H1 (cell line): ENCODE data around the gene USP51. TPM values are rescaled to one million over a fixed set of nuclear protein-coding genes. Genes with fewer than 3 reads are reported as not detected.

Source experiments
- CTCF ChIA-PET: fragments of 300-600 bp; sonication (Branson Sonifier 250); formaldehyde crosslinking; loops from one replicate; lab custom pipeline; 2021; ENCODE audit not compliant: partially characterized antibody; lab: Charles Lee
- POLR2A ChIA-PET: fragments of 300-600 bp; sonication (Branson Sonifier 250); formaldehyde crosslinking; loops from one replicate; lab custom pipeline; 2021; ENCODE audit warnings: inconsistent platforms; ENCODE audit not compliant: partially characterized antibody; lab: Charles Lee
- DNase-seq, 2 experiments: peaks; one replicate each; pipeline versions ENCODE4 v3.0.0 to v3.0.0-alpha.2; 2010 to 2022; ENCODE audit warnings: low spot score in 2 of 2, low read depth in 1 of 2, mixed read lengths in 1 of 2
- FAIRE-seq: peaks from 2 replicates; lab custom pipeline; 2011; peaks lifted over from hg19 to GRCh38; lab: Jason Lieb, UNC
- H2AFZ ChIP-seq: 2 replicates; pipeline ENCODE4 v1.8.1; 2012; ENCODE audit warnings: low read length, inconsistent platforms
- H2AK5ac ChIP-seq: 2 replicates; pipeline ENCODE4 v1.6.1; 2013; ENCODE audit warnings: low read depth, low read length
- H2BK120ac ChIP-seq: replicated peaks from 2 replicates; pipeline ENCODE3; 2013; ENCODE audit warnings: low read depth, low read length, inconsistent platforms
- H2BK12ac ChIP-seq: 2 replicates; pipeline ENCODE4 v1.6.1; 2013; ENCODE audit warnings: low read depth, low read length
- H2BK15ac ChIP-seq: 2 replicates; pipeline ENCODE4 v1.6.1; 2013; ENCODE audit warnings: low read length
- H2BK20ac ChIP-seq: 2 replicates; pipeline ENCODE4 v1.6.1; 2013; ENCODE audit warnings: low read length
- H2BK5ac ChIP-seq: 2 replicates; pipeline ENCODE4 v1.6.1; 2013; ENCODE audit warnings: low read depth, low read length
- H3K14ac ChIP-seq: 2 replicates; pipeline ENCODE4 v1.6.1; 2013; ENCODE audit warnings: inconsistent platforms; ENCODE audit not compliant: insufficient read length
- H3K18ac ChIP-seq: 2 replicates; pipeline ENCODE4 v1.6.1; 2013; ENCODE audit warnings: low read length; ENCODE audit errors: extremely low read depth
- H3K23ac ChIP-seq: 2 replicates; pipeline ENCODE4 v1.6.1; 2013; ENCODE audit warnings: inconsistent platforms; ENCODE audit not compliant: insufficient read length
- H3K23me2 ChIP-seq: 2 replicates; pipeline ENCODE4 v1.6.1; 2013; ENCODE audit warnings: low read depth, low read length
- H3K27ac ChIP-seq: 2 replicates; pipeline ENCODE4 v1.6.1; 2011; ENCODE audit warnings: low read depth, low read length, inconsistent platforms
- H3K27me3 ChIP-seq, 4 experiments: replicated peaks in 1 of 4; 1 replicate in 1 of 4; 2 replicates in 3 of 4; pipeline versions ENCODE4 v1.6.1 to v1.8.1; 2011 to 2013; ENCODE audit warnings: low read length in 3 of 4, mild to moderate bottlenecking in 3 of 4, inconsistent platforms in 2 of 4, mixed read lengths in 2 of 4, moderate library complexity in 1 of 4; ENCODE audit not compliant: control insufficient read depth in 3 of 4, insufficient read depth in 3 of 4; ENCODE audit errors: extremely low read depth in 1 of 4
- H3K36me3 ChIP-seq, 4 experiments: 2 replicates each; pipeline versions ENCODE4 v1.6.1 to v1.8.1; 2011 to 2013; ENCODE audit warnings: mild to moderate bottlenecking in 4 of 4, low read length in 3 of 4, moderate library complexity in 2 of 4, control low read depth in 1 of 4, inconsistent platforms in 1 of 4; ENCODE audit not compliant: insufficient read depth in 4 of 4, control insufficient read depth in 2 of 4
- H3K4ac ChIP-seq: replicated peaks from 2 replicates; pipeline ENCODE3; 2013; ENCODE audit warnings: low read length, low read depth, mixed read lengths, inconsistent platforms; ENCODE audit not compliant: insufficient read length
- H3K4me1 ChIP-seq, 4 experiments: replicated peaks in 1 of 4; 1 replicate in 1 of 4; 2 replicates in 3 of 4; pipeline versions ENCODE4 v1.6.1 to v1.8.1; 2011 to 2013; ENCODE audit warnings: low read length in 3 of 4, inconsistent platforms in 2 of 4, mixed read lengths in 1 of 4; ENCODE audit not compliant: insufficient read depth in 4 of 4, control insufficient read depth in 3 of 4
- H3K4me2 ChIP-seq, 2 experiments: 2 replicates each; pipeline versions ENCODE4 v1.6.1 to v1.8.1; 2011 to 2013; ENCODE audit warnings: low read depth in 2 of 2, low read length in 2 of 2, control low read depth in 1 of 2, inconsistent platforms in 1 of 2, mild to moderate bottlenecking in 1 of 2; ENCODE audit not compliant: insufficient read depth in 1 of 2
- H3K4me3 ChIP-seq, 4 experiments: fragments of 200-600, 300-600 bp in 1 of 4; sonication (generic), shearing (Covaris generic), sonication (Bioruptor Twin) in 1 of 4; 2 replicates each; pipeline versions ENCODE4 v1.5.1 to v1.8.1; 2011 to 2016; ENCODE audit warnings: low read length in 4 of 4, low read depth in 3 of 4, control low read depth in 2 of 4, inconsistent platforms in 2 of 4, mild to moderate bottlenecking in 2 of 4, mixed read lengths in 1 of 4, moderate library complexity in 1 of 4; ENCODE audit not compliant: insufficient read depth in 2 of 4; ENCODE audit errors: extremely low read depth in 1 of 4
- H3K56ac ChIP-seq: replicated peaks from 2 replicates; pipeline ENCODE3; 2013; ENCODE audit warnings: low read depth, mild to moderate bottlenecking, mixed read lengths, low read length, inconsistent platforms; ENCODE audit not compliant: insufficient read length
- H3K79me1 ChIP-seq: 2 replicates; pipeline ENCODE4 v1.6.1; 2013; ENCODE audit warnings: low read depth, low read length, control low read depth
- H3K79me2 ChIP-seq, 2 experiments: 2 replicates each; pipeline versions ENCODE4 v1.6.1 to v1.8.1; 2012 to 2013; ENCODE audit warnings: low read length in 2 of 2, mild to moderate bottlenecking in 2 of 2, inconsistent platforms in 1 of 2; ENCODE audit not compliant: insufficient read depth in 2 of 2, control insufficient read depth in 1 of 2
- H3K9ac ChIP-seq, 4 experiments: replicated peaks in 1 of 4; 1 replicate in 1 of 4; 2 replicates in 3 of 4; pipeline versions ENCODE4 v1.6.1 to v1.8.1; 2011 to 2013; ENCODE audit warnings: low read depth in 3 of 4, low read length in 3 of 4, control low read depth in 2 of 4, mild to moderate bottlenecking in 2 of 4, moderate library complexity in 2 of 4, inconsistent platforms in 1 of 4; ENCODE audit errors: extremely low read depth in 1 of 4
- H3K9me3 ChIP-seq, 2 experiments: 2 replicates each; pipeline versions ENCODE4 v1.6.1 to v1.8.1; 2012 to 2013; ENCODE audit warnings: mild to moderate bottlenecking in 2 of 2, moderate library complexity in 2 of 2, control low read depth in 1 of 2, inconsistent platforms in 1 of 2, low read depth in 1 of 2, low read length in 1 of 2, mixed read lengths in 1 of 2; ENCODE audit not compliant: insufficient read depth in 2 of 2
- H4K20me1 ChIP-seq, 2 experiments: replicated peaks in 1 of 2; 2 replicates each; pipeline versions ENCODE3 to v1.8.1; 2011 to 2013; ENCODE audit warnings: inconsistent platforms in 2 of 2, low read length in 2 of 2, mild to moderate bottlenecking in 1 of 2; ENCODE audit not compliant: insufficient read depth in 2 of 2, control insufficient read depth in 1 of 2
- H4K5ac ChIP-seq: 2 replicates; pipeline ENCODE4 v1.6.1; 2013; ENCODE audit warnings: low read length, low read depth, mixed read lengths, inconsistent platforms; ENCODE audit not compliant: insufficient read length
- H4K8ac ChIP-seq: 2 replicates; pipeline ENCODE4 v1.8.0; 2013; ENCODE audit warnings: mild to moderate bottlenecking, moderate library complexity, low read length, inconsistent platforms; ENCODE audit not compliant: insufficient read depth; ENCODE audit errors: extremely low read depth
- H4K91ac ChIP-seq: replicated peaks from 2 replicates; pipeline ENCODE3; 2013; ENCODE audit warnings: low read length, mixed read lengths, inconsistent platforms; ENCODE audit not compliant: insufficient read length
- ASH2L ChIP-seq: fragments of 200-600, 300-600 bp; sonication (generic); IDR thresholded peaks from one replicate; pipeline ENCODE4 v1.7.1; 2017; ENCODE audit warnings: low read length
- CBX5 ChIP-seq: fragments of 300-800, 300-1000 bp; sonication (generic); IDR thresholded peaks from 2 replicates; pipeline ENCODE4 v1.7.1; 2016; ENCODE audit warnings: antibody characterized with exemption, low read length, low read depth
- CTCF ChIP-seq, 3 experiments: IDR thresholded peaks; 1 replicate in 2 of 3; 2 replicates in 1 of 3; pipeline versions ENCODE4 v1.5.1 to v1.6.1; 2011; ENCODE audit warnings: low read length in 3 of 3, mild to moderate bottlenecking in 3 of 3, inconsistent platforms in 2 of 3, low read depth in 1 of 3, moderate library complexity in 1 of 3; ENCODE audit not compliant: insufficient read depth in 1 of 3; ENCODE audit errors: control extremely low read depth in 1 of 3
- HDAC6 ChIP-seq: IDR thresholded peaks from one replicate; pipeline ENCODE4 v1.7.1; 2012; ENCODE audit warnings: low read depth, mild to moderate bottlenecking, inconsistent platforms, low read length, moderate library complexity
- PHF8 ChIP-seq: fragments of 200-600 bp; sonication (generic); conservative IDR thresholded peaks from 2 replicates; pipeline ENCODE4 v1.7.1; 2012; ENCODE audit warnings: low read depth, mild to moderate bottlenecking, inconsistent platforms, low read length, moderate library complexity
- SIN3A ChIP-seq, 2 experiments: IDR thresholded peaks in 1 of 2; conservative IDR thresholded peaks in 1 of 2; 2 replicates each; pipeline ENCODE4 v1.6.1; 2011 to 2012; ENCODE audit warnings: low read length in 2 of 2, improper control_type of control experiment in 1 of 2, low read depth in 1 of 2, mild to moderate bottlenecking in 1 of 2
- SUZ12 ChIP-seq: fragments of 200-600 bp; sonication (generic); IDR thresholded peaks from 2 replicates; pipeline ENCODE4 v1.6.1; 2012; ENCODE audit warnings: mild to moderate bottlenecking, inconsistent platforms, low read length, moderate library complexity, mixed read lengths
- TCF12 ChIP-seq: IDR thresholded peaks from 2 replicates; pipeline ENCODE4 v1.6.1; 2011; ENCODE audit warnings: low read depth, mild to moderate bottlenecking, low read length
- YY1 ChIP-seq: IDR thresholded peaks from 2 replicates; pipeline ENCODE4 v1.6.1; 2011; ENCODE audit warnings: low read depth, mild to moderate bottlenecking, low read length
- ZNF274 ChIP-seq: IDR thresholded peaks from 2 replicates; pipeline ENCODE4 v1.7.0; 2012; ENCODE audit warnings: low read length, borderline replicate concordance; ENCODE audit errors: extremely low read depth
- WGBS, 2 experiments: shearing (Covaris generic) in 1 of 2; methylation state at CpG; one replicate each; pipeline versions ENCODE4 v1.1.6 to v1.1.7; 2013 to 2015; ENCODE audit warnings: low lambda C conversion rate in 2 of 2, mixed read lengths in 2 of 2, inconsistent platforms in 1 of 2, low coverage in 1 of 2, missing lambda C conversion rate in 1 of 2; ENCODE audit not compliant: insufficient replicate concordance in 2 of 2, insufficient coverage in 1 of 2, insufficient read length in 1 of 2; ENCODE audit errors: extremely low coverage in 1 of 2, missing lambda C conversion rate in 1 of 2; 5-methylcytosine and 5-hydroxymethylcytosine counted together
- polyA plus RNA-seq, 7 experiments: library from polyadenylated mRNA; depleted of rRNA in 3 of 7; stranded (reverse) in 5 of 7; unstranded in 2 of 7; fragments of >200 nt in 5 of 7; fragments of 200-250 nt in 2 of 7; gene quantifications; 1 replicate in 5 of 7; 2 replicates in 1 of 7; 4 replicates in 1 of 7; pipeline versions ENCODE4 v1.2.1 to v1.2.3, GENCODE V29; 2011 to 2013; ENCODE audit warnings: missing spikeins in 2 of 7, mixed read lengths in 2 of 7
- total RNA-seq: library from RNA; stranded (reverse); fragmentation: NEBNext Ultra II Directional; extraction: Animal tissue kit (Norgen Biotek cat#: 25700); gene quantifications from 2 replicates; pipeline ENCODE4 v1.2.1, GENCODE V29; 2021

The USP51 gene
- total and polyA plus RNA-seq, 2 of the 8 experiments (the other 6 are each of a cell fraction or from before 2014, with no cell fraction given) = 5.2 to 5.6 TPM

GRCh38 chrX:55488593-55489313 lies 895 bp downstream of the USP51 start:
- H3K18ac ChIP-seq = no peak overlapping the region
- CTCF ChIA-PET = no interaction called here
- no peaks in the 10 kb centered on the region for H3K23me2 ChIP-seq
- no peak overlapping the region for H2BK12ac ChIP-seq
- DNase-seq (peak in 1 of 2 experiments; percentile 67), FAIRE-seq (no peak)
- no peaks in the 10 kb centered on the region for H3K27me3 ChIP-seq
- H2BK5ac ChIP-seq = peak overlapping the region; percentile 27; the same call in 1 of the 2 replicates
- H4K20me1 ChIP-seq = no peaks in the 10 kb centered on the region
- H4K5ac ChIP-seq = peak overlapping the region; percentile 90
- no peak overlapping the region for H2BK120ac ChIP-seq
- H3K4me2 ChIP-seq = peak overlapping the region; percentile 66 to 82
- H2AK5ac ChIP-seq = no peak overlapping the region
- H3K14ac ChIP-seq = no peak overlapping the region
- no peak overlapping the region for H2BK20ac ChIP-seq
- H3K79me1 ChIP-seq = no peaks in the 10 kb centered on the region
- H2BK15ac ChIP-seq = no peak overlapping the region
- H3K9ac ChIP-seq = peak overlapping the region; percentile 63 to 87 (median 74)
- H3K23ac ChIP-seq = no peak overlapping the region
- no peak overlapping the region for H3K4ac ChIP-seq
- H4K91ac ChIP-seq = no peak overlapping the region
- POLR2A ChIA-PET = no interaction called here
- H3K56ac ChIP-seq = peak overlapping the region; percentile 19
- no peaks in the 10 kb centered on the region for H3K79me2 ChIP-seq
- peaks cover 0 to 3% (median 0%) of the 10 kb centered on the region in 4 experiments; a peak in 1 of 8 replicates for H3K36me3 ChIP-seq
- no peaks in the 10 kb centered on the region for H3K9me3 ChIP-seq
- H3K4me1 ChIP-seq = no peaks in the 10 kb centered on the region; a peak in 1 of 7 replicates
- peak overlapping the region; percentile 84 for H3K27ac ChIP-seq
- 1% methylated on average over 12 of the region's 54 CpGs; no CpG with 5 or more reads in 1 of the 2 experiments for WGBS, 2 experiments
- peak overlapping the region; percentile 65 to 91 (median 78) for H3K4me3 ChIP-seq
- peak overlapping the region; percentile 85 for H2AFZ ChIP-seq
- H4K8ac ChIP-seq = peak overlapping the region; percentile 68; the same call in 1 of the 2 replicates
- TF ChIP-seq YY1 (peak; percentile 58; the same call in 1 of the 2 replicates), ZNF274 (no peak), TCF12 (no peak), CBX5 (no peak), PHF8 (peak; percentile 60), HDAC6 (no peak), CTCF (IDR thresholded peaks at IDR 0.05; ENCODE audit: control extremely low read depth in 1 of 3, insufficient read depth in 1 of 3, low read depth in 1 of 3, low read length in 3 of 3) (no peak), ASH2L (peak; percentile 6), SUZ12 (no peak), SIN3A (conservative IDR thresholded peaks at IDR 0.05 in 1 of 2, IDR thresholded peaks at IDR 0.05 in 1 of 2; ENCODE audit: low read depth in 1 of 2, low read length in 2 of 2) (peak; percentile 22 to 44; a peak in 2 of 4 replicates)
